Right lobe of liver (tissue), 6 donors: Measurements from ENCODE around the gene STC2. TPM values are rescaled to one million over a fixed set of nuclear protein-coding genes. Genes with fewer than 3 reads are reported as not detected.

ENCODE experiments used
- ATAC-seq, 4 donors: fragments of 200-7000 bp; cut with Tn5 transposase; one replicate each; pipeline ENCODE4 v1.9.1; 2020; ENCODE audit warnings: mild to moderate bottlenecking in 4 of 4, moderate library complexity in 4 of 4
- DNase-seq, 3 donors: peaks; one replicate each; pipeline ENCODE4 v3.0.0-alpha.2; 2020
- H3K27ac ChIP-seq, 3 donors: fragments of 200-600 bp; one replicate each; pipeline ENCODE4 v1.8.0; 2022
- H3K27me3 ChIP-seq, 2 donors: fragments of 200-600 bp; one replicate each; pipeline ENCODE4 v1.8.0; 2022
- H3K36me3 ChIP-seq, 4 donors: fragments of 200-600 bp; sonication (generic) in 1 of 4; one replicate each; pipeline versions ENCODE4 v1.5.1 to v1.8.0; 2017 to 2022; ENCODE audit warnings: control low read depth in 1 of 4
- H3K4me1 ChIP-seq, 4 donors: fragments of 200-600 bp; sonication (generic) in 1 of 4; one replicate each; pipeline versions ENCODE4 v1.5.1 to v1.8.0; 2017 to 2022; ENCODE audit warnings: control low read depth in 1 of 4
- H3K4me3 ChIP-seq, 3 donors: fragments of 200-600 bp; one replicate each; pipeline ENCODE4 v1.8.0; 2022
- H3K9me3 ChIP-seq, 4 donors: fragments of 200-600 bp; sonication (generic) in 1 of 4; one replicate each; pipeline versions ENCODE4 v1.5.1 to v1.8.0; 2017 to 2022; ENCODE audit warnings: control low read depth in 1 of 4
- CTCF ChIP-seq, 4 donors: fragments of 200-600 bp in 3 of 4; fragments of 450-650 bp in 1 of 4; IDR thresholded peaks; one replicate each; pipeline versions ENCODE4 v1.5.1 to v1.8.0; 2016 to 2022; ENCODE audit warnings: antibody characterized with exemption in 4 of 4, mild to moderate bottlenecking in 2 of 4
- POLR2A ChIP-seq: fragments of 450-650 bp; IDR thresholded peaks from one replicate; pipeline ENCODE4 v1.6.1; 2017; ENCODE audit warnings: antibody characterized with exemption, mild to moderate bottlenecking
- WGBS: methylation state at CpG from one replicate; pipeline ENCODE4 v1.1.6; 2018; ENCODE audit warnings: low coverage, low lambda C conversion rate; ENCODE audit not compliant: insufficient coverage; ENCODE audit errors: missing lambda C conversion rate; 5-methylcytosine and 5-hydroxymethylcytosine counted together
- intact Hi-C, 2 donors: fragments of 100-400 bp; cut with DNase I; formaldehyde crosslinking; loops; one replicate each; pipeline versions ENCODE4 v1.11.2 to v1.14.1; 2022
- total RNA-seq, 6 experiments: library from RNA; depleted of rRNA in 2 of 6; stranded (reverse); fragments of >200 nt in 2 of 6; fragmentation: NEBNext Ultra II Directional in 3 of 6; extraction: Animal tissue kit (Norgen Biotek cat#: 25700) in 3 of 6; gene quantifications; one replicate each; pipeline versions ENCODE4 v1.1.0 to v1.2.4, GENCODE V29; 2016 to 2023
- donor health status: DM: no; HTN: yes; CAD: no.
- donor health status: DM: no; HTN: no; CAD: no.
- donor health status: DM: no; HTN: no; CAD: no.
- donor health status: DM: no; HTN: yes; CAD: no.
- donor health status: DM: no; HTN: yes; CAD: no.

STC2 gene
- total RNA-seq, 6 experiments from 2014 or later: 0.20 to 18.8 (median 3.4) TPM; not detected in 2

- Histone ChIP-seq H3K27ac (no peak overlapping the region), H3K4me3 (no peak overlapping the region), H3K9me3 (no peaks in the 10 kb centered on the region), H3K36me3 (no peaks in the 10 kb centered on the region), H3K4me1 (peaks cover 0 to 5% (median 0%) of the 10 kb centered on the region in 4 donors), H3K27me3 (peaks cover 0 to 3% of the 10 kb centered on the region in 2 donors)
- intact Hi-C loops: loop anchor here in 1 of 2 donors (10.0 kb wide), 1 partner anchor 299 kb away; the partner anchor contains the start of gene ATP6V0E1
- TF ChIP-seq POLR2A (no peak), CTCF (IDR thresholded peaks at IDR 0.05) (peak; percentile 60 to 82 (median 70))
- 3% methylated on average over 27 of the region's 45 CpGs for WGBS
- peak; percentile 74 to 87 (median 76) for DNase-seq
- peak; percentile 96 to 99 (median 98) for ATAC-seq
Observed at GRCh38 chr5:173283318-173284288, 44.6 kb downstream of the STC2 start.

- Histone ChIP-seq H3K27me3 (peaks cover 0 to 3% of the 10 kb centered on the region in 2 donors), H3K36me3 (no peaks in the 10 kb centered on the region), H3K27ac (no peak overlapping the region), H3K9me3 (no peaks in the 10 kb centered on the region), H3K4me1 (peaks cover 0 to 5% (median 0%) of the 10 kb centered on the region in 4 donors), H3K4me3 (no peak overlapping the region)
- ATAC-seq (no peak), DNase-seq (no peak)
- no peak for TF ChIP-seq CTCF (IDR thresholded peaks at IDR 0.05)
- TF ChIP-seq POLR2A: no peak
- no CpG with 5 or more reads among the region's 10 CpGs for WGBS
- intact Hi-C loops: loop anchor here in 1 of 2 donors (10.0 kb wide), 1 partner anchor 298 kb away; the partner anchor contains the start of gene ATP6V0E1
Observed at GRCh38 chr5:173282916-173283315, 45.3 kb downstream of the STC2 start.

GRCh38 chr5:173281910-173282309 lies 46.3 kb downstream of the STC2 start:
- peaks cover 0 to 5% (median 0%) of the 10 kb centered on the region in 4 donors for H3K4me1 ChIP-seq
- H3K27me3 ChIP-seq: peaks cover 0 to 3% of the 10 kb centered on the region in 2 donors
- no peak overlapping the region for H3K27ac ChIP-seq
- ATAC-seq (no peak), DNase-seq (no peak)
- H3K9me3 ChIP-seq: no peaks in the 10 kb centered on the region
- intact Hi-C loops: loop anchor here in 1 of 2 donors (10.0 kb wide), 1 partner anchor 297 kb away; the partner anchor contains the start of gene ATP6V0E1
- WGBS: 13% methylated on average over 6 of the region's 6 CpGs
- H3K36me3 ChIP-seq: no peaks in the 10 kb centered on the region
- no peak overlapping the region for H3K4me3 ChIP-seq
- TF ChIP-seq CTCF (IDR thresholded peaks at IDR 0.05) (no peak), POLR2A (no peak)

GRCh38 chr5:173279166-173279565 lies 49.0 kb downstream of the STC2 start:
- Histone ChIP-seq H3K27ac (no peak overlapping the region), H3K9me3 (no peaks in the 10 kb centered on the region), H3K4me1 (peaks cover 0 to 5% (median 0%) of the 10 kb centered on the region in 4 donors), H3K36me3 (no peaks in the 10 kb centered on the region), H3K27me3 (peaks cover 0 to 3% of the 10 kb centered on the region in 2 donors), H3K4me3 (no peak overlapping the region)
- ATAC-seq: no peak
- TF ChIP-seq CTCF (IDR thresholded peaks at IDR 0.05): no peak
- no peak for TF ChIP-seq POLR2A
- no peak for DNase-seq
- WGBS: 84% methylated on average over 5 of the region's 5 CpGs
- intact Hi-C loops: no loop called here
